ENCODE results near the gene CDK2AP2.
"Not testable (repeated sequence)": the region's sequence is repeated elsewhere in the genome, so short reads cannot be mapped to it uniquely, and the experiment has no call there.

CDK2AP2 gene

DNA sequence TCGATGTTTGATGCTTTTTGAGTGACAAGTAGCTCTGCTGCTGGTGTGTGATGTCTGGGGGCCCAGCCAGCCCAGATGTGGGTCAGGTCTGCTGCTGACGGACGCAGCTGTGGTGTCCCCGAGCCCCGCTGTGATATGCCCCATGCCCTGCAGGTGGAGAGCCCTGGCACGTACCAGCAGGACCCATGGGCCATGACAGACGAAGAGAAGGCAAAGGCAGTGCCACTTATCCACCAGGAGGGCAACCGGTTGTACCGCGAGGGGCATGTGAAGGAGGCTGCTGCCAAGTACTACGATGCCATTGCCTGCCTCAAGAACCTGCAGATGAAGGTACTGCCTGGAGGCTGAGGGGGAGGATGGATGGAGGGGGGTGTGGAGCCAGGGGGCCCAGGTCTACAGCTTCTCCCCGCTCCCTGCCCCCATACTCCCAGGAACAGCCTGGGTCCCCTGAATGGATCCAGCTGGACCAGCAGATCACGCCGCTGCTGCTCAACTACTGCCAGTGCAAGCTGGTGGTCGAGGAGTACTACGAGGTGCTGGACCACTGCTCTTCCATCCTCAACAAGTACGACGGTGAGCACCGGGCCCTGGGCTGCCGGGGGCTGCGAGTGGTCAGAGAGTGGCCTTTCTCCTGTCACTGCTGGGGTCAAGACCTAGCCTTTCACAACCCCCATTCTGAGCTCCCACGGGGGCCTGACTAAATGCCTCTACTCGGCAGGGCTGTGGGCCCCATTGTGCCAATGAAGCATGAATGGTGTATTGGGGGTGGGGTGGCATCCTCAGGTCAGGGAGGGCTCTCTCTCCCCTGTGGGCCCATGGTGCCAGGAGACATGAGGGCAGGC lies 17.9 kb downstream of the CDK2AP2 start:
- no peak for DNase-seq

DNA sequence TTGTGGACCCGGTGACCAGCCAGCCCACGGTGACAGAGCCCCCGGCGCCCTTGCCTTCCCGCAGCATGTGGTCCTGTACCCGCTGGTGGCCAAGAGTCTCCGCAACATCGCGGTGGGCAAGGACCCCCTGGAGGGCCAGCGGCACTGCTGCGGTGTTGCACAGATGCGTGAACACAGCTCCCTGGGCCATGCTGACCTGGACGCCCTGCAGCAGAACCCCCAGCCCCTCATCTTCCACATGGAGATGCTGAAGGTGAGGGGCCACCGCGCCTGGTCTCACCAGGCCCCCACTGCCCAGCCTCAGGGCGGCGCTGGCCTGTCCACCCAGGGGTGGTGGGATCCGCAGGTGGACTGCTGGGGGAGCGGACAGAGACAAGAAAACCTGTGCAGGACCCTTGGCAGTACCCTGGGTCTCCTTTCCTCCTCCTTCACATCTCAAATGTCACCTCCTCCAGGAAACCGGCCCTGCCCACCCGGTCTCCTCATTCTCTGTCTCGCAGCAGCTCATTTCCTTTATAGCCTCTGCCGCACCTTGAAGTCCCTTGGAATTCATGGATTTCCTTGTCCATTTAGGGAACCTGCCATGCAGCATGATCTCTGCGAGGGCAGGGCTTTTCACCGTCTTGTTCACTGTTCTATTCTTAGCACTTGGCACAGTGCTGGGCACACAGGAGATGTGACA lies 18.6 kb downstream of the CDK2AP2 start:
- no peak for DNase-seq

DNA sequence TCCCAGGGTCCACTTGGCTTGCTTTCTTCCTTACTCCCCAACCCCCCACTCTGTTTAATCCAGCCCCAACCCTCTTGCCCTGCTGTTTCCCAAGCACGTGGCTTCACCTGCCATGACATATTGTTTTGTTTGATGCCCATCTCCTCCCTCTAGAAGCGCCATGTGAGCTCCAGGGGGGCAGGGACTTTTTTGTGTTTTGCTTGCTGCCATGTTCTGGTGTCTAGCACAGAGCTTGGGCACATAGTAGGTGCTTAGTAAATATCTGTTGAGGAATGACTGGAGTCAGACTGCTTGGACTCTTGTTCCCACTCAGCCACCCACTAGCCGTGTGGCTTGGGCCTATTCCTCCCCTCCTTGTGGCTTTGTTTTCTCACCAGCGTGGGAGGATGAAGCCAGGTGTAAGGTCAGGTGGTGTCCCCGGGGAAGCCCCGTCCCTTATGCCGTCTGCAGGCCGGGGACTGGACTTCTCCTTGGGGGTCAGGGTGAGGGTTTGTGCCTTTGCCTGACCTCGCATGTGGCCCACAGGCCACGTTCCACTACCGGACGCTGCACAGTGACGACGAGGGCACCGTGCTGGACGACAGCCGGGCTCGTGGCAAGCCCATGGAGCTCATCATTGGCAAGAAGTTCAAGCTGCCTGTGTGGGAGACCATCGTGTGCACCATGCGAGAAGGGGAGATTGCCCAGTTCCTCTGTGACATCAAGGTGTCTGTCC lies 21.3 kb downstream of the CDK2AP2 start:
- DNase-seq = no peak

DNA sequence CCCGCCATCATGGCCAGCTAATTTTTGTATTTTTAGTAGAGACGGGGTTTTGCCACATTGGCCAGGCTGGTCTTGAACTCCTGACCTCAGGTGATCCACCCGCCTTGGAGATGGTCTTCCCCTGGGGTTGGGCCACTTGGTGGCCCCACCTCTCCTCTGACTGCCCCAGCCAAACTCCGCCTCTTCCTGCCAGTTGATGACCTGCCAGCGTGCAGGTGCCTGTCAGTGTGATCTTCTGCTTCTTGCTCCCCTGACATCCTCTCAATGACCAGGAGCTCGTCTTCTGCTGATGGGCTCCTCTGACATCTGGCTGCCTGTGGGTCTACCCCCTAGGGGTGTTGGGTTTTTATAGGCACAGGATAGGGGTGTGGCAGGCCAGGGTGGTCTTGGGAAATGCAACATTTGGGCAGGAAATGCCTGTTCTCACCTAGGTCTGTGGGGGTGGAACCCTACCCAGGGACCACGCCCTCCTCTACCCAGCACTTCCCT lies 22.0 kb downstream of the CDK2AP2 start:
- not testable (repeated sequence) for DNase-seq

DNA sequence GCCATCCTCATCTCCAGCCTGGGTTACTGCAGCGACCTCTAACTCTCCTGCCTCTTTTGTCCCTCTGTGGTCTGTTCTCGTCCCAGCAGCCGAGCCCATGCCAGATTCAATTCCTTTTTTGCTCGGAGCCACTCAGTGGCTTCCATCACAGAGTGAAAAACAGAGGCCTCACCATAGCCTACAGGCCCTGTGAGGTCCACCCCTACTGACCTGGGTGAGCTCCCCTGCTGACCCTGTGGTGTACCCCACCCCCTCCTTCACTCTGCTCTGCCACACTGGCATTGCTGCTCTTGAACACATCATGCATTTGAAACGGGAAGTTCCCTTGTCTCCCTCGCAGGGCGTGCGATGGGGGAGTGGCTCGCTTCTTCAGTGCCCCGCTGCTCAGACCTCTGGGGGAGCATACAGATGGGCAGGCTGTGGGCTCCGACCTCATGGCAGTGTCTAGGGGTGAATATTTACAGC lies 23.1 kb downstream of the CDK2AP2 start:
- DNase-seq = peak; percentile 70

DNA sequence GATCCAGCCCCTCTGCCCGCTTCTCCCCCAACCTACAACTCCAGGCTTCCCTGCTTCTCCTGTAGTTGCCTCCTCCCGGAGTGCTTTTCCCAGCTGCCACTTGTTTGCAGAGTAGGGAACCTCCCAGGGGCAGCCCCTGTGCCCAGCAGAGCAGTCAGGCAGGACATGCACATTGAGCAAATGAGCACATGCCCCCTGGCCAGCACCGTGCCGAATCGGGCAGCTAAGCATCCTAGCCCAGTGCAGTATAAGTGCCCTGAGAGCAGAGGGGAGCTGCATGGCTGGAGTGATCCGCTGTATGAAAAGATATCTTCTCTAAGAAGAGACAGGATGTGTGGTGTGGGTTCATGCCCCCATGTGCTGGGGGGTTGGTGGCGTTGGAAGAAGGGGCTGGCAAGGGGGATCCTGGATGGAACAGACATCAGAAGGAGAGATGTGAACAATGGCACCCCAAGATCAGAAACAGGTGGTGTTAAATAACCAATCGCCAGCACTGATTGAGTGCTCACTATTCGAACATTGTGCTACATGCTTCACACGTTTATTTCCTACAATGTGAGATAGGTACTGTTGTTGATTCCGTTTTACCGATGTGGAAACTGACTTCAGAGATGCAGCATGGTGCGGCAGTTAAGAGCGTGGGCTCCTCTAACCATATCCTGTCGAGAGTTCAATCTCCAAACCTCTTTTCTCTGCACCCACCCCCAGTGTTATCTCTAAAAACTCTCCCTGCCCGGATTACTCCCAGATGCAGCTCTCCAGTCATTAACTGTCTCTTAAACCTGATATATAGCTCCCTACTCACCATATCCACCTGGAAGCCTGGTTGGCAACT lies 23.9 kb downstream of the CDK2AP2 start:
- no peak for DNase-seq

DNA sequence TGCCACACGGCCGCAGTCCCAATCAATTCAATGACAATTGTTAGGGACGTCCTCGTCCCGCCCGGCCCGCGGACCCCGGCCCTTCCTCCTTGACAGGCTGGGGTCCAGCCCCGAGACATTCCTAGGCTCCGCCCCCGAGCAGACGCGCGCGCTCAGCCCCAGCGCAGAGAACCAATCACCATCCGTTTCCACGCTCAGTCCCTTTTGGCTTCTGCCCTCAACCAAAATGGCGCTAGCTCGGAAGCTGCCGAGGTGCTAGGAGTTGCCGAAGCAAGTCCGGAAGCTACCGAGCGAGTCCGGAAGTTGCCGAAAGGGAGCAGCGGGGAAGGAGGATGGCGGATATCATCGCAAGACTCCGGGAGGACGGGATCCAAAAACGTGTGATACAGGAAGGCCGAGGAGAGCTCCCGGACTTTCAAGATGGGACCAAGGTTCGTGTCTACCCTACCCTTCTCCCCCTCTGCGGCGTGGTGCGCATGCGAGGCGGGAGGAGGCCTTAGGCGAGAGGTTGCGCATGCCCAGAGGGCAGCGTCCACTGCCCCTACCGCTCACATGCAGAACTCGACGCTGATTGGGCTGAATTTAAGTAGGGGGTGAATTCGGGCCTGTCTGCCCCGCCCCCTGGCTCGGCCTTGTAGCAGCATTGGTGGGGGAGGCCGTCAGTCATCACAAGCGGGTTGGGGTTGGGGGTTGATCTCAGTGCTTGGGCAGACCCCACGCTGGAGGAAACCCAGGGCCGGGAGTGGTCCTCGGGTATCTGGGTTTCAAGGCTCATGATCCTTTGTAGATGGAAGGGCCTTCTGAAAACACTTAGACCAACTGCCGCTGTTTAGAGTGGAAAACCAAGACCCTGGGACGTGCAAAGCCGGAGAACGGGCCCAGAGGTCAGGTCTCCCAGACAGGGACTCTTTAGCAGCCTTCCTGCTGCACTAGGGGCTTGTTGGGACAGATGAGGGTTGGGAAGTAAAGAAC lies 24.8 kb downstream of the CDK2AP2 start, which contains the start of gene AIP:
AIP (plus strand) TSS at position 200 of the 972 bp plus-strand sequence; CDS start at position 333, 133 bp downstream.
- peak; percentile 98 for DNase-seq

DNA sequence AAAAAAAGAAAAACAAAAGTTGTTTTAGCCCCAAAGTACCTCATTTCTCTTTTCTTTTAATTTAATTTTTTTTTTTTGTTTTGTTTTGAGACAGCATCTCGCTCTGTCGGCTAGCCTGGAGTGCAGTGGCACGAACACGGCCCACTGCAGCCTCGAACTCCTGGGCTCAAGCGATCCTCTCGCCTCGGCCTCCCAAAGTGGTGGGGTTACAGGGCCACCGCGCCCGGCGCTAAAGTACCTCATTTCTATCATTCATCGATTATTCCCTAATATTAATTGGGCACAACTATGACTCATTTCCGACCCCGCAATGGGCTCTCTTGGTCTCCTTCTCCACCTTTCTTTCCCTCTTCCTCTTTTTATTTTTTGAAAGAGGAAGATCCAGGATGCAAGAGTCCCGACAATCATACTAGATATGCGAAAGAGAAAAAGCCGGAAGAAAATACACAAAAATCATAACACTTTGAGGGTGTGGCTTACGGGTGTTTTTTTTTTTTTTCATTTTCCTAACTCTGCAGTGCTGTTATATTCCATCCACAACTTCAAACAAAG lies 25.6 kb downstream of the CDK2AP2 start:
- DNase-seq = no peak

DNA sequence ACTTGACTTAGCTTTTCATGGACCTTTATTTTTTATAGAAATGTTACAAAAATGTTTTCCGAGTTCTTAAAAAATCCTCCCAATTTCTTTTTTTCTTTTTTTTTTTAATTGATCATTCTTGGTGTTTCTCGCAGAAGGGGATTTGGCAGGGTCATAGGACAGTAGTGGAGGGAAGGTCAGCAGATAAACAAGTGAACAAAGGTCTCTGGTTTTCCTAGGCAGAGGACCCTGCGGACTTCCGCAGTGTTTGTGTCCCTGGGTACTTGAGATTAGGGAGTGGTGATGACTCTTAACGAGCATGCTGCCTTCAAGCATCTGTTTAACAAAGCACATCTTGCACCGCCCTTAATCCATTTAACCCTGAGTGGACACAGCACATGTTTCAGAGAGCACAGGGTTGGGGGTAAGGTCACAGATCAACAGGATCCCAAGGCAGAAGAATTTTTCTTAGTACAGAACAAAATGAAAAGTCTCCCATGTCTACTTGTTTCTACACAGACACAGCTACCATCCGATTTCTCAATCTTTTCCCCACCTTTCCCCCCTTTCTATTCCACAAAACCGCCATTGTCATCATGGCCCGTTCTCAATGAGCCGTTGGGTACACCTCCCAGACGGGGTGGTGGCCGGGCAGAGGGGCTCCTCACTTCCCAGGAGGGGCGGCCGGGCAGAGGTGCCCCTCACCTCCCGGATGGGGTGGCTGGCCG lies 30.5 kb downstream of the CDK2AP2 start:
- not testable (repeated sequence) for DNase-seq

DNA sequence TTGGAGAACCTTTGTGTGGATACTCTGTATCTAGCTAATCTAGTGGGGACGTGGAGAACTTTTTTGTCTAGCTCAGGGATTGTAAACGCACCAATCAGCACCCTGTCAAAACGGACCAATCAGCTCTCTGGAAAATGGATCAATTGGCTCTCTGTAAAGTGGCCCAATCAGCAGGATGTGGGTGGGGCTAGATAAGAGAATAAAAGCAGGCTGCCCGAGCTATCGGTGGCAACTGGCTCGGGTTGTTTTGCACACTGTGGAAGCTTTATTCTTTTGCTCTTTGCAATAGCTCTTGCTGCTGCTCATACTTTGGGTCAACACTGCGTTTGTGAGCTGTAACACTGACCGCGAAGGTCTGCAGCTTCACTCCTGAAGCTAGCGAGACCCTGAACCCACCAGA lies 31.3 kb downstream of the CDK2AP2 start:
- not testable (repeated sequence) for DNase-seq

DNA sequence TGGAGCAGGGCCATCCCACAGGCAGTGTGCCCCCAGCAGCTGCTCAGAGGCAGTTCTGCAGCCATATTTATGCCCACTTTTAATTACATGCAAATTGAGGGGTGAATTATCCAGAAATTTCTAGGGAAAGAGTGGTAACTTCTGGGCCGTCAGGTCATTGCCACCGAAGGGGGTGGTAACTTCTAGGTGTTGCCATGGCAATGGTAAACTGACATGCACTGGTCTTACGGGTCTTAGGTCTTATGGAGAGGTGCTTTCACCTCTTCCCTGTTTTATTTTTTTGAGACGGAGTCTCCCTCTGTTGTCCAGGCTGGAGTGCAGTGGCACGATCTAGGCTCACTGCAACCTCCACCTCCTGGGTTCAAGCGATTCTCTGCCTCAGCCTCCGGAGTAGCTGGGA lies 35.1 kb downstream of the CDK2AP2 start:
- no peak for DNase-seq

DNA sequence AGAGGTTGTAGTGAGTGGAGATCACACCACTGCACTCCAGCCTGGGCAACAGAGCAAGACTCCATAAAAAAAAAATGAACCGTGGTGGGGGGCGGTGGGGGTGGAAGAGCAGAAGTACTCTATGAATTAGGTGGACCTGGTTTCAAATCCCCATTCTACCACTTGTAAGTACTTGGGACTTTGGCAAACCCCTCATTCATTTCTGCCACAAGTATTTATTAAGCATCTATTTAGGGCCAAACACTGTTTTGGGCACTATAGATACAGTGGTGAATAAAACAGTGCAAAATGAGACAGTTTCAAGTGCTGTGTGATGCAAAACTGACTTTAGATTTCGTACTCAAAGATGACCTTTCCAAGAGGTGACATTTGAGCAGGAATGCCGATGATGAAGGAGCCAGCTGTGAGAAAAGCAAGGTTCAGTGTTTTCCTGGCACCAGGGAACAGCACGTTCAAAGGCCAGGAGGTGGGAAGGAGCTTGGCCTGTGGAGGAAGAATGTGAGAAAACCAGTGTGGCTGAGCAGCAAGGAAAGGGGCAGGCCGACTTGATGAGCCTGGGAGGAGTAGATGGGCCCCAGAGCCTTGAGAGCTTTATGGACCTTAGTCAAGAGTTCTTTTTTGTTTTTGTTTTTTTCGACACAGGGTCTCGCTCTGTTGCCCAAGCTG lies 37.5 kb downstream of the CDK2AP2 start:
- DNase-seq = no peak

DNA sequence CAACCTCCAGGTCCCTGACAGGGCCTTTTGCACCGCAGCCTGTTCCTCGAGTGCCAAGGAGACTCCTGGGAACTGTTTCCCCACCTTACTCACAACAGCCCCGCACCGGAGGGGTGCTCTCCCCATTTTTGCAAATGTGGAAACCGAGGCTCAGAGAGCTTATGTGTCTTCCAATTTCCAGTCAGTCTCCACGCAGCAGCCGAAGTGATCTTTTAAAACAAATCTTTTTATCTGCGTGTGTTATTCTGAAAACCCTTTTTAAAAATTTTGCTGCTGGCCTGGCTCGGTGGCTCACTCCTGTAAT lies 38.5 kb downstream of the CDK2AP2 start:
- no peak for DNase-seq

DNA sequence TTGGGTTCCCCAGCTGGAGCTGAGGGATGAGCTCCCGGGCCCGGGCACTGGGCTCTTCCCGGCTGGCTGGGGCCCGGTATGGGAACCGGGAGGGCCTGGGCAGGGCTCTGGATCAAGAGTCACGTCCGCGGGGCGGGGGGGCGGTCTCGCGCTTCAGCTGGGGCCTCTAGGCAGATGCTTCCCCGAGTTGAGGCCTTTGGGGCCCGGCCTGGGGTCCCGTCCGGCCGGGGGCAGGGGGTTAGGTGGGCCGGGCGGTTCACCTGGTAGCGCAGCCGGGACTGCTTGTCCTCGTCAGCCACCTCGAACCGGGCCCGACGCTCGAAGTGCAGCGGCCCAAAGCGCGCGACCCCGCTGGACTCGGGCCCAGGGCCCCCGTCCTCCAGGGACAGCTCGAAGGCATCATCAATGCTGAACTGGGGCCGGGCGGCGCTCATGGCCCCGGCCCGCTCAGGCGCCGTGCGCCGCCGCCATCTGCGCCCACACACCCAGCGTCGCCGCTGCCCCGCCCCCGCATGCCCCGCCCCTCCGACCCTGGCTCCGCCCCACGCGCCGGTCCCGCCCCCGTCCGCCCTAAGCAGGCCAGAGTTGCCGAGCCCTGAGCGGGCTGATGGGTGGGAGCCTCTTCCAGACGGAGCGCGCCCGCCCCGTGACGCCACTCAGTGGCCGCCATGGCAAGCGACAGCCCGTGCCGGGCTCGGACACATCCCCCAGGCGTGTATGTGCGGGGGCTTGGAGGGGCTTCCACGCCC lies 39.0 kb downstream of the CDK2AP2 start, which contains the start of gene TMEM134:
TMEM134 (minus strand) TSS at position 493 of the 749 bp plus-strand sequence; CDS start at position 434, 59 bp downstream.
- peak; percentile 91 for DNase-seq

DNA sequence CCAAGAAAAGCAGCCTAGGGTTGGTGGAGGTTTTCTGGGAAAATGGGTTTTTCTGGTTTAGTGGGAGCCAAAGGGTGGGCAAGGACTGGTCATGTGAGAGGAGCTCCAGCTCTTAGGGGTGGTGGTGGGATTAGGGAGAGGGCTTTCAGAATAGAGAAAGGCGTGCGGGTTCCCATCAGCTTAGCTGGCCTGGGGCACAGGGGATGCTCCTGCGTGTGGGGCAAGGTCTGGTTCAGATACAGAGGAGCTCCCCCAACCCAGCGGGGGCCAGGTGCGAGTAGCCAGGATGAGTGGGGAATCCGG lies 39.6 kb downstream of the CDK2AP2 start:
- DNase-seq = no peak

DNA sequence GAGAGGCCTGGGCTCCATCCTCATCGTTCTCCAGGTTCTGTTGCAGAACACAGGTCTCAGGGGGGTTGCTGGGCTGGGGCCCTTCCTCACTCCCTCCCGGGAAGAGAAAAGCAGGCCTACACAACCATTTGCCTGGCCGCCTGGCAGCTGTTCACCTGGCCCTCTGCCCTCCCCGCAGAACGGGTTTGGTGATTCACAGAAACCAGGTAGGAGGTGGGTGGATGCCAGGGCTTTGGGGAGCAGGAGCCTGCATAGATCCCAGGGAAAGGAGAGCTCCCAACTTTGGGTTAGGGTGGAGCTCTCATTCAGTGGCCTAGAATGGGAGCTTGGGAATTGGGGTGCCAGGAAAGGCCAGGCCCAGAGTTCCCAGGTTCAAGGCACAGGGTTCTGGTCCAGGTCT lies 39.9 kb downstream of the CDK2AP2 start:
- no peak for DNase-seq

DNA sequence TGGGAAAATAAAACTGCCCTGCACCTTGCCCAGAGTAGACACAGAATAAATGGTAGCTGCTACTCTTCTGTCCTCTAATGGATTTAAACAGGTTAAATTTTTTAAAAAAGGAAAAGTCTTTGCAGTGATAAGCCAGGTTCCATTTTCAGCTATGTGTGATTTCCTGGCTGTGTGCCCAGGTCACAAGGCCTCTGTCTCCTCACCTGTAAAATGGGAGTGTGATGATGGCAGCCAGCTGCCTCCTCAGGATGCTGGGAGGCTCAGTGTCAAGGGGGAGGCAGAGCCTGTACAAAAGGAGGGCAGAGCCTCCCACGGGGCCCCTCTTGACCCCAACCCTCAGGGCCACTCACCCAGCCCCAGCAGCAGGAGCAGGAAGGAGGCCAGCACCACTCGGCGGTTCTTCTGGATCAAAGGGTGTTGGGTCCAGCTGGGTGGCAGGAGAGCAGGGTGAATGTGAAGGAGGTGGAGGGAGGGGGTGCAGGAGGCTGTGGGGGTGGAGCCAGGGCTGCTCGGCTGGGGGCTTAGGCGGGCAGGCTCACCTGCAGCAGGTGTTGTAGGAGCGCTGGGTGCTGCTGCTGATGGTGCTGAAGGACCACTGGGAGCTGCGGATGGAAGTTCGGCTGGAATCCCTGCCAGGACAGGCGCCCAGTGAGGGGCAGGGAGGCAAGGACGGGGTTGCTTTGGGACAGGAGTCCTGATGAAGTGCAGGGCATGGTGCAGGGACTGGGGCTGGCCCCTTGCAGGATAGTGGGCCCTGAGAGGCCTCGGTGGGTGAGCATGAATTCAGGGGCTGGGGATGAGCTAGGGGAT lies 40.8 kb downstream of the CDK2AP2 start:
- DNase-seq = no peak

DNA sequence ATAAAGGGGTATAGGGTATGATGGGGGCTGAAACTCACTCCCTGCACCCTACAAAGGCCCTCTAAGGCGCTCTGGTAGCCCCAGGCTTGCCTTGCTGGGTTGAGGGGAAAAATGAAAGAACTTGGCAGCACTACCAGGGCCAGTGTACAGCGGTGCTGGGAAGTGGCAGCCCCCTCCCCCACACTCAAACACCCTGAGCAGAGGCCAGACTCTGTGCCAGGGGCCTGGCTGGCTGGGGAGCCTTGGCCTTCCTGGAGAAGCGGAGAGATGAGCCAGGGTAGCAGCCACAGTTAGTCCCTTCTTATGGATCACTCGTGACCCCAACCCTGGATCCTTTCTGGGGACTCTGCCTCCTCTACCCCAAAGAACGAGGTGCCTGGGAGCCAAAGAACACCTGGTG lies 41.6 kb downstream of the CDK2AP2 start:
- DNase-seq = no peak

Data from stimulated activated CD4-positive, alpha-beta T cell treated with anti-CD3 and anti-CD28 coated beads, Interleukin-4, amount 100 ng/mL, for 1 hour (primary cell).